HepG2 (cell line): ENCODE measurements around the gene SAPCD2. TPM values are rescaled to one million over a fixed set of nuclear protein-coding genes. Genes with fewer than 3 reads are reported as not detected.
A peak's percentile ranks its signal among the peaks of the same experiment; 100 is the strongest.

Experiments
- ATF7-NPFF ChIP-seq: sonication (generic); formaldehyde crosslinking; IDR thresholded peaks from 2 replicates; pipeline ENCODE4 v1.8.1; 2023; ENCODE audit warnings: mild to moderate bottlenecking, low read depth, missing genetic modification reagents, moderate library complexity
- DMAP1 ChIP-seq: IDR thresholded peaks from 2 replicates; pipeline ENCODE4 v1.6.1; 2016
- IKZF4 ChIP-seq: sonication (generic); formaldehyde crosslinking; IDR thresholded peaks from 2 replicates; pipeline ENCODE4 v1.5.1; 2020; ENCODE audit warnings: borderline replicate concordance, mild to moderate bottlenecking, low read depth, missing genetic modification reagents; ENCODE audit errors: not compliant biosample characterization
- SAP130 ChIP-seq: IDR thresholded peaks from 2 replicates; pipeline ENCODE4 v1.6.1; 2016; ENCODE audit warnings: low read depth
- SP5 ChIP-seq: IDR thresholded peaks from 2 replicates; pipeline ENCODE4 v1.6.1; 2016; ENCODE audit warnings: low read depth, borderline replicate concordance
- SPEN ChIP-seq: sonication (generic); formaldehyde crosslinking; IDR thresholded peaks from 2 replicates; pipeline ENCODE4 v1.5.1; 2020; ENCODE audit warnings: low read depth, mild to moderate bottlenecking, missing genetic modification reagents
- ZBTB38 ChIP-seq: sonication (generic); formaldehyde crosslinking; IDR thresholded peaks from 2 replicates; pipeline ENCODE4 v1.5.1; 2020; ENCODE audit warnings: mild to moderate bottlenecking, missing genetic modification reagents
- ZKSCAN1 ChIP-seq: fragments of 150-350 bp; IDR thresholded peaks from 2 replicates; pipeline ENCODE4 v1.6.1; 2014; ENCODE audit warnings: low read length
- ZNF501 ChIP-seq: sonication (generic); formaldehyde crosslinking; IDR thresholded peaks from 2 replicates; pipeline ENCODE4 v1.5.1; 2020; ENCODE audit warnings: mild to moderate bottlenecking, moderate library complexity, missing genetic modification reagents
- polyA plus RNA-seq, 8 experiments: library from polyadenylated mRNA; depleted of rRNA in 3 of 8; stranded (reverse) in 7 of 8; unstranded in 1 of 8; fragments of >200 nt; fragmentation: Illumina TruSeq in 4 of 8; extraction: Trizol in 4 of 8; gene quantifications; 2 replicates each; pipeline versions ENCODE4 v1.2.1 to v1.2.3, GENCODE V29; 2011 to 2016; ENCODE audit warnings: low read depth in 4 of 8, missing spikeins in 1 of 8, mixed read lengths in 1 of 8; ENCODE audit not compliant: insufficient read depth in 1 of 8
- total RNA-seq, 5 experiments: library from RNA; depleted of rRNA; stranded (reverse); fragments of >200 nt; fragmentation: Illumina TruSeq; extraction: Trizol; gene quantifications; 2 replicates each; pipeline ENCODE4 v1.2.3, GENCODE V29; 2016; ENCODE audit warnings: low read depth in 1 of 5
- TF ChIP-seq, protein P1 (sequence below): IDR thresholded peaks from 2 replicates; pipeline ENCODE4 v1.6.1; 2016; ENCODE audit warnings: missing compliant biosample characterization, missing genetic modification reagents, borderline replicate concordance
- TF ChIP-seq, protein P2 (sequence below): sonication (generic); formaldehyde crosslinking; IDR thresholded peaks from 2 replicates; pipeline ENCODE4 v1.5.1; 2020; ENCODE audit warnings: mild to moderate bottlenecking, missing genetic modification reagents, moderate library complexity
- TF ChIP-seq, protein P3 (sequence below): sonication (generic); formaldehyde crosslinking; IDR thresholded peaks from 2 replicates; pipeline ENCODE4 v1.4.0; 2020; ENCODE audit warnings: mild to moderate bottlenecking, missing genetic modification reagents
- TF ChIP-seq, protein P4 (sequence below): sonication (generic); formaldehyde crosslinking; IDR thresholded peaks from 2 replicates; pipeline ENCODE4 v1.5.1; 2020; ENCODE audit warnings: mild to moderate bottlenecking, missing genetic modification reagents, moderate library complexity
- TF ChIP-seq, protein P5 (sequence below): sonication (generic); formaldehyde crosslinking; IDR thresholded peaks from 2 replicates; pipeline ENCODE4 v1.5.0; 2020; ENCODE audit warnings: mild to moderate bottlenecking, missing genetic modification reagents, borderline replicate concordance

Gene SAPCD2
- total and polyA plus RNA-seq, 2 of the 13 experiments (the other 11 are each of a cell fraction or from before 2014, with no cell fraction given), result 21.9 to 42.8 TPM

DNA sequence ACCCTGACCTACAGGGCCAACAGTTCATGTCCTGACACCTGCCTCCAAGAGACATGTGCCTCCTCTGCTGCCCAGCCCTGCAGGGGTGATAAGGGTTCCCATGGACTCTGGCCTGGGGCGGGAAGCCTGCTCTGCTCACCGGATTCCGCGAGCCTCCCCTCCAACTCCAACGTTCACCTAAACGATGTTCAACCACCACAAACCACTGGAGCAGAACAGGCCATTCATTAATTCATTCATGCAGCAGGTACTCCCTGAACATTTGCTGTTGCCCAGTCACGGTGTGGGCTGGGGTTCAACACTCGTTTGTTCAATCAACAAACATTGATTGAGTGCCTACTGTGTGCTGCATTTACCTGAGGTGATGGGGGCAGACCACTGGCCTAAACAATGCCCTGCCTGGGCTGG lies 3.6 kb upstream of the SAPCD2 start (continued):
- TF ChIP-seq, protein P1, sequence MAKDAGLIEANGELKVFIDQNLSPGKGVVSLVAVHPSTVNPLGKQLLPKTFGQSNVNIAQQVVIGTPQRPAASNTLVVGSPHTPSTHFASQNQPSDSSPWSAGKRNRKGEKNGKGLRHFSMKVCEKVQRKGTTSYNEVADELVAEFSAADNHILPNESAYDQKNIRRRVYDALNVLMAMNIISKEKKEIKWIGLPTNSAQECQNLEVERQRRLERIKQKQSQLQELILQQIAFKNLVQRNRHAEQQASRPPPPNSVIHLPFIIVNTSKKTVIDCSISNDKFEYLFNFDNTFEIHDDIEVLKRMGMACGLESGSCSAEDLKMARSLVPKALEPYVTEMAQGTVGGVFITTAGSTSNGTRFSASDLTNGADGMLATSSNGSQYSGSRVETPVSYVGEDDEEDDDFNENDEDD (CRISPR knock-in tag), result peak; percentile 72; the same call in 1 of the 2 replicates
- TF ChIP-seq, protein P2, sequence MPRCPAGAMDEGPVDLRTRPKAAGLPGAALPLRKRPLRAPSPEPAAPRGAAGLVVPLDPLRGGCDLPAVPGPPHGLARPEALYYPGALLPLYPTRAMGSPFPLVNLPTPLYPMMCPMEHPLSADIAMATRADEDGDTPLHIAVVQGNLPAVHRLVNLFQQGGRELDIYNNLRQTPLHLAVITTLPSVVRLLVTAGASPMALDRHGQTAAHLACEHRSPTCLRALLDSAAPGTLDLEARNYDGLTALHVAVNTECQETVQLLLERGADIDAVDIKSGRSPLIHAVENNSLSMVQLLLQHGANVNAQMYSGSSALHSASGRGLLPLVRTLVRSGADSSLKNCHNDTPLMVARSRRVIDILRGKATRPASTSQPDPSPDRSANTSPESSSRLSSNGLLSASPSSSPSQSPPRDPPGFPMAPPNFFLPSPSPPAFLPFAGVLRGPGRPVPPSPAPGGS, result 0 out of 2 replicates have a peak, but pooled peaks have one; percentile 38
- TF ChIP-seq SAP130 (CRISPR knock-in tag) (peak; percentile 57; the same call in 1 of the 2 replicates), ATF7-NPFF (CRISPR knock-in tag) (no peak), DMAP1 (CRISPR knock-in tag) (0 out of 2 replicates have a peak, but pooled peaks have one; percentile 27), ZKSCAN1 (peak; percentile 80), SPEN (peak; percentile 89; the same call in 1 of the 2 replicates), ZBTB38 (CRISPR knock-in tag) (peak; percentile 51; the same call in 1 of the 2 replicates), ZNF501 (CRISPR knock-in tag) (no peak), IKZF4 (peak; percentile 56), SP5 (CRISPR knock-in tag) (peak; percentile 68; the same call in 1 of the 2 replicates)
- TF ChIP-seq, protein P3, sequence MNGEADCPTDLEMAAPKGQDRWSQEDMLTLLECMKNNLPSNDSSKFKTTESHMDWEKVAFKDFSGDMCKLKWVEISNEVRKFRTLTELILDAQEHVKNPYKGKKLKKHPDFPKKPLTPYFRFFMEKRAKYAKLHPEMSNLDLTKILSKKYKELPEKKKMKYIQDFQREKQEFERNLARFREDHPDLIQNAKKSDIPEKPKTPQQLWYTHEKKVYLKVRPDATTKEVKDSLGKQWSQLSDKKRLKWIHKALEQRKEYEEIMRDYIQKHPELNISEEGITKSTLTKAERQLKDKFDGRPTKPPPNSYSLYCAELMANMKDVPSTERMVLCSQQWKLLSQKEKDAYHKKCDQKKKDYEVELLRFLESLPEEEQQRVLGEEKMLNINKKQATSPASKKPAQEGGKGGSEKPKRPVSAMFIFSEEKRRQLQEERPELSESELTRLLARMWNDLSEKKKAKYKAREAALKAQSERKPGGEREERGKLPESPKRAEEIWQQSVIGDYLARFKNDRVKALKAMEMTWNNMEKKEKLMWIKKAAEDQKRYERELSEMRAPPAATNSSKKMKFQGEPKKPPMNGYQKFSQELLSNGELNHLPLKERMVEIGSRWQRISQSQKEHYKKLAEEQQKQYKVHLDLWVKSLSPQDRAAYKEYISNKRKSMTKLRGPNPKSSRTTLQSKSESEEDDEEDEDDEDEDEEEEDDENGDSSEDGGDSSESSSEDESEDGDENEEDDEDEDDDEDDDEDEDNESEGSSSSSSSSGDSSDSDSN (CRISPR knock-in tag), result peak; percentile 48; the same call in 1 of the 2 replicates
- TF ChIP-seq, protein P4, sequence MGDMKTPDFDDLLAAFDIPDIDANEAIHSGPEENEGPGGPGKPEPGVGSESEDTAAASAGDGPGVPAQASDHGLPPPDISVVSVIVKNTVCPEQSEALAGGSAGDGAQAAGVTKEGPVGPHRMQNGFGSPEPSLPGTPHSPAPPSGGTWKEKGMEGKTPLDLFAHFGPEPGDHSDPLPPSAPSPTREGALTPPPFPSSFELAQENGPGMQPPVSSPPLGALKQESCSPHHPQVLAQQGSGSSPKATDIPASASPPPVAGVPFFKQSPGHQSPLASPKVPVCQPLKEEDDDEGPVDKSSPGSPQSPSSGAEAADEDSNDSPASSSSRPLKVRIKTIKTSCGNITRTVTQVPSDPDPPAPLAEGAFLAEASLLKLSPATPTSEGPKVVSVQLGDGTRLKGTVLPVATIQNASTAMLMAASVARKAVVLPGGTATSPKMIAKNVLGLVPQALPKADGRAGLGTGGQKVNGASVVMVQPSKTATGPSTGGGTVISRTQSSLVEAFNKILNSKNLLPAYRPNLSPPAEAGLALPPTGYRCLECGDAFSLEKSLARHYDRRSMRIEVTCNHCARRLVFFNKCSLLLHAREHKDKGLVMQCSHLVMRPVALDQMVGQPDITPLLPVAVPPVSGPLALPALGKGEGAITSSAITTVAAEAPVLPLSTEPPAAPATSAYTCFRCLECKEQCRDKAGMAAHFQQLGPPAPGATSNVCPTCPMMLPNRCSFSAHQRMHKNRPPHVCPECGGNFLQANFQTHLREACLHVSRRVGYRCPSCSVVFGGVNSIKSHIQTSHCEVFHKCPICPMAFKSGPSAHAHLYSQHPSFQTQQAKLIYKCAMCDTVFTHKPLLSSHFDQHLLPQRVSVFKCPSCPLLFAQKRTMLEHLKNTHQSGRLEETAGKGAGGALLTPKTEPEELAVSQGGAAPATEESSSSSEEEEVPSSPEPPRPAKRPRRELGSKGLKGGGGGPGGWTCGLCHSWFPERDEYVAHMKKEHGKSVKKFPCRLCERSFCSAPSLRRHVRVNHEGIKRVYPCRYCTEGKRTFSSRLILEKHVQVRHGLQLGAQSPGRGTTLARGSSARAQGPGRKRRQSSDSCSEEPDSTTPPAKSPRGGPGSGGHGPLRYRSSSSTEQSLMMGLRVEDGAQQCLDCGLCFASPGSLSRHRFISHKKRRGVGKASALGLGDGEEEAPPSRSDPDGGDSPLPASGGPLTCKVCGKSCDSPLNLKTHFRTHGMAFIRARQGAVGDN (CRISPR knock-in tag), result peak; percentile 77
- TF ChIP-seq, protein P5, sequence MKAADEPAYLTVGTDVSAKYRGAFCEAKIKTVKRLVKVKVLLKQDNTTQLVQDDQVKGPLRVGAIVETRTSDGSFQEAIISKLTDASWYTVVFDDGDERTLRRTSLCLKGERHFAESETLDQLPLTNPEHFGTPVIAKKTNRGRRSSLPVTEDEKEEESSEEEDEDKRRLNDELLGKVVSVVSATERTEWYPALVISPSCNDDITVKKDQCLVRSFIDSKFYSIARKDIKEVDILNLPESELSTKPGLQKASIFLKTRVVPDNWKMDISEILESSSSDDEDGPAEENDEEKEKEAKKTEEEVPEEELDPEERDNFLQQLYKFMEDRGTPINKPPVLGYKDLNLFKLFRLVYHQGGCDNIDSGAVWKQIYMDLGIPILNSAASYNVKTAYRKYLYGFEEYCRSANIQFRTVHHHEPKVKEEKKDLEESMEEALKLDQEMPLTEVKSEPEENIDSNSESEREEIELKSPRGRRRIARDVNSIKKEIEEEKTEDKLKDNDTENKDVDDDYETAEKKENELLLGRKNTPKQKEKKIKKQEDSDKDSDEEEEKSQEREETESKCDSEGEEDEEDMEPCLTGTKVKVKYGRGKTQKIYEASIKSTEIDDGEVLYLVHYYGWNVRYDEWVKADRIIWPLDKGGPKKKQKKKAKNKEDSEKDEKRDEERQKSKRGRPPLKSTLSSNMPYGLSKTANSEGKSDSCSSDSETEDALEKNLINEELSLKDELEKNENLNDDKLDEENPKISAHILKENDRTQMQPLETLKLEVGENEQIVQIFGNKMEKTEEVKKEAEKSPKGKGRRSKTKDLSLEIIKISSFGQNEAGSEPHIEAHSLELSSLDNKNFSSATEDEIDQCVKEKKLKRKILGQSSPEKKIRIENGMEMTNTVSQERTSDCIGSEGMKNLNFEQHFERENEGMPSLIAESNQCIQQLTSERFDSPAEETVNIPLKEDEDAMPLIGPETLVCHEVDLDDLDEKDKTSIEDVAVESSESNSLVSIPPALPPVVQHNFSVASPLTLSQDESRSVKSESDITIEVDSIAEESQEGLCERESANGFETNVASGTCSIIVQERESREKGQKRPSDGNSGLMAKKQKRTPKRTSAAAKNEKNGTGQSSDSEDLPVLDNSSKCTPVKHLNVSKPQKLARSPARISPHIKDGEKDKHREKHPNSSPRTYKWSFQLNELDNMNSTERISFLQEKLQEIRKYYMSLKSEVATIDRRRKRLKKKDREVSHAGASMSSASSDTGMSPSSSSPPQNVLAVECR (CRISPR knock-in tag), result peak; percentile 19; the same call in 1 of the 2 replicates
